NT2/D1 (cell line): ENCODE data around the gene KCNH2.

ENCODE experiments used
- SUZ12 ChIP-seq: IDR thresholded peaks from 2 replicates; pipeline ENCODE4 v1.6.1; 2011; ENCODE audit not compliant: insufficient read length, insufficient read depth; ENCODE audit errors: extremely low read depth
- YY1 ChIP-seq: IDR thresholded peaks from 2 replicates; pipeline ENCODE4 v1.6.1; 2011; ENCODE audit not compliant: insufficient read length, insufficient read depth
- ZNF274 ChIP-seq: IDR thresholded peaks from 2 replicates; pipeline ENCODE4 v1.6.1; 2011; ENCODE audit warnings: mild to moderate bottlenecking, low read depth, low read length

DNA sequence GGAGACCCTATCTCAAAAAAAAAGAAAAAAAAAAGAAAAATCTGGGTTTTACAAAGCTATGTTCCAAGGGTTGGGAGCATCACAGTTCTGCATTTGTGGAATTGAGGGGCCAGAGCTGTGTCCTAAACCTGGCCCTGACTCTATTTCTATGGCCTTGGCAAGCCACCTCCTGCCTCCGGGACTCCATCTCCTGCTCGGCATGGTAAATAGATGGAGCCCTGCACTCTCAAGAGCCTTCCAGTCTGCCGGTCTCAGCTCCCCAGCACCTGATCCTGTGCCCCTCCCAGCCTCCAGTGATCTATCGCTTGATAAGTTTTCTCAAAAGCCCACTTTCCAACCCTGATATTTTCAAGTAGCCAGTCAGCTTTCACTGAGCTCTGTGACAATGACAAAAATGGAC is 43.0 kb downstream of the KCNH2 start:
- TF ChIP-seq SUZ12 (no peak), YY1 (no peak), ZNF274 (no peak)
